GM18909 (cell line): Measurements from ENCODE around the gene ADM.

Experiments
- ATAC-seq: cut with Tn5 transposase; IDR thresholded peaks from one replicate; pipeline ENCODE4 v1.9.1; 2021; ENCODE audit warnings: mild to moderate bottlenecking; ENCODE audit not compliant: unreplicated experiment, poor library complexity

The ADM gene

GRCh38 chr11:10325277-10326011 lies 20.6 kb downstream of the ADM start:
- no peak for ATAC-seq

- ATAC-seq: no peak
These were observed 21.4 kb downstream of the ADM start for GRCh38 chr11:10326012-10326964.

GRCh38 chr11:10327254-10327653 lies 22.4 kb downstream of the ADM start:
- ATAC-seq: no peak

GRCh38 chr11:10328314-10329098 lies 23.6 kb downstream of the ADM start:
- no peak for ATAC-seq

GRCh38 chr11:10329356-10329755 lies 24.5 kb downstream of the ADM start:
- ATAC-seq: no peak

GRCh38 chr11:10329935-10330334 lies 25.1 kb downstream of the ADM start:
- ATAC-seq: no peak

GRCh38 chr11:10331548-10332289 lies 26.8 kb downstream of the ADM start:
- no peak for ATAC-seq

GRCh38 chr11:10333490-10333889 lies 28.6 kb downstream of the ADM start:
- no peak for ATAC-seq

GRCh38 chr11:10338287-10338686 lies 33.4 kb downstream of the ADM start:
- no peak for ATAC-seq

- ATAC-seq: no peak
These were observed 43.9 kb downstream of the ADM start for GRCh38 chr11:10348650-10349280.

GRCh38 chr11:10349281-10349665 lies 44.4 kb downstream of the ADM start:
- ATAC-seq: no peak

GRCh38 chr11:10349806-10350205 lies 44.9 kb downstream of the ADM start:
- no peak for ATAC-seq

GRCh38 chr11:10350334-10350733 lies 45.5 kb downstream of the ADM start:
- ATAC-seq: no peak

GRCh38 chr11:10351435-10351764 lies 46.5 kb downstream of the ADM start:
- ATAC-seq: no peak

- ATAC-seq: no peak
These were observed 47.1 kb downstream of the ADM start for GRCh38 chr11:10351765-10352641.

GRCh38 chr11:10352921-10353550 lies 48.2 kb downstream of the ADM start:
- no peak for ATAC-seq

GRCh38 chr11:10354389-10354788 lies 49.5 kb downstream of the ADM start:
- no peak for ATAC-seq

- ATAC-seq: no peak
These were observed 50.4 kb downstream of the ADM start for GRCh38 chr11:10355257-10355661.
